Adrenal gland (tissue), 12 donors: Measurements from ENCODE around the gene PNPLA2. TPM values are rescaled to one million over a fixed set of nuclear protein-coding genes. Genes with fewer than 3 reads are reported as not detected.
A peak's percentile ranks its signal among the peaks of the same experiment; 100 is the strongest.

Experiments used
- DNase-seq, 7 donors: peaks; one replicate each; pipeline ENCODE4 v3.0.0-alpha.2; 2019 to 2020
- H3K27ac ChIP-seq, 5 donors: fragments of 200-600 bp; sonication (generic) in 4 of 5; 1 replicate in 3 of 5; 2 replicates in 2 of 5; pipeline versions ENCODE4 v1.5.1 to v1.8.0; 2016 to 2020; ENCODE audit warnings: mild to moderate bottlenecking in 1 of 5
- H3K27me3 ChIP-seq: fragments of 200-600 bp; 2 replicates; pipeline ENCODE4 v1.8.0; 2021
- H3K36me3 ChIP-seq, 2 donors: fragments of 200-600 bp; replicated peaks in 1 of 2; 1 replicate in 1 of 2; 2 replicates in 1 of 2; pipeline versions ENCODE4 v1.5.1 to v1.8.0; 2018 to 2022
- H3K4me1 ChIP-seq, 2 donors: fragments of 200-600 bp; replicated peaks in 1 of 2; 1 replicate in 1 of 2; 2 replicates in 1 of 2; pipeline versions ENCODE4 v1.5.1 to v1.8.0; 2018 to 2021
- H3K4me3 ChIP-seq, 4 donors: fragments of 200-600 bp; sonication (generic) in 3 of 4; one replicate each; pipeline ENCODE4 v1.5.1; 2016 to 2018
- H3K9me3 ChIP-seq, 3 donors: fragments of 200-600 bp; sonication (generic) in 1 of 3; replicated peaks in 1 of 3; 1 replicate in 2 of 3; 2 replicates in 1 of 3; pipeline versions ENCODE4 v1.5.1 to v1.8.0; 2016 to 2021
- CTCF ChIP-seq, 6 experiments: fragments of 450-650 bp in 4 of 6; fragments of 200-600 bp in 2 of 6; sonication (generic) in 1 of 6; IDR thresholded peaks; 1 replicate in 5 of 6; 2 replicates in 1 of 6; pipeline versions ENCODE4 v1.5.1 to v1.8.0; 2016 to 2021; ENCODE audit warnings: antibody characterized with exemption in 6 of 6, mild to moderate bottlenecking in 2 of 6, moderate library complexity in 1 of 6
- POLR2A ChIP-seq, 2 donors: fragments of 450-650 bp; IDR thresholded peaks; one replicate each; pipeline ENCODE4 v1.6.1; 2017; ENCODE audit warnings: antibody characterized with exemption in 2 of 2, mild to moderate bottlenecking in 2 of 2, moderate library complexity in 1 of 2
- WGBS, 4 donors: extraction: QIAGEN DNeasy Blood & Tissue Kit in 2 of 4; methylation state at CpG; one replicate each; pipeline versions ENCODE4 v1.1.5 to v1.1.7; 2013 to 2017; 5-methylcytosine and 5-hydroxymethylcytosine counted together
- intact Hi-C, 2 donors: fragments of 100-400 bp; cut with DNase I; formaldehyde crosslinking; loops; one replicate each; pipeline versions ENCODE4 v1.14.1 to v1.15.0; 2022 to 2023
- polyA plus RNA-seq, 3 donors: library from polyadenylated mRNA; stranded (reverse); fragments of 200-250 nt in 2 of 3; fragments of 350-450 nt in 1 of 3; fragmentation: Illumina TruSeq in 1 of 3; extraction: RNeasy Lipid Tissue Mini Kit (QIAGEN cat#74804) in 1 of 3; gene quantifications; one replicate each; pipeline ENCODE4 v1.2.3, GENCODE V29; 2013 to 2014
- total RNA-seq, 9 donors: library from RNA; depleted of rRNA in 4 of 9; stranded (reverse); fragments of >200 nt in 4 of 9; fragments of 120-200 nt in 1 of 9; fragmentation: NEBNext Ultra II Directional in 1 of 9; extraction: Animal tissue kit (Norgen Biotek cat#: 25700) in 1 of 9; gene quantifications; one replicate each; pipeline versions ENCODE4 v1.1.0 to v1.2.4, GENCODE V29; 2013 to 2023
- donor health status: healthy with polysubstance abuse.
- donor health status: Bipolar disorder and iron deficiency.
- donor health status: DM: yes; HTN: yes; CAD: no.
- donor health status: DM: no; HTN: no; CAD: no.
- donor health status: DM: no; HTN: no; CAD: no.
- donor health status: DM: yes; HTN: yes; CAD: no.

The PNPLA2 gene
- total and polyA plus RNA-seq, 12 donors = 24.1 to 403 (median 124) TPM

DNA sequence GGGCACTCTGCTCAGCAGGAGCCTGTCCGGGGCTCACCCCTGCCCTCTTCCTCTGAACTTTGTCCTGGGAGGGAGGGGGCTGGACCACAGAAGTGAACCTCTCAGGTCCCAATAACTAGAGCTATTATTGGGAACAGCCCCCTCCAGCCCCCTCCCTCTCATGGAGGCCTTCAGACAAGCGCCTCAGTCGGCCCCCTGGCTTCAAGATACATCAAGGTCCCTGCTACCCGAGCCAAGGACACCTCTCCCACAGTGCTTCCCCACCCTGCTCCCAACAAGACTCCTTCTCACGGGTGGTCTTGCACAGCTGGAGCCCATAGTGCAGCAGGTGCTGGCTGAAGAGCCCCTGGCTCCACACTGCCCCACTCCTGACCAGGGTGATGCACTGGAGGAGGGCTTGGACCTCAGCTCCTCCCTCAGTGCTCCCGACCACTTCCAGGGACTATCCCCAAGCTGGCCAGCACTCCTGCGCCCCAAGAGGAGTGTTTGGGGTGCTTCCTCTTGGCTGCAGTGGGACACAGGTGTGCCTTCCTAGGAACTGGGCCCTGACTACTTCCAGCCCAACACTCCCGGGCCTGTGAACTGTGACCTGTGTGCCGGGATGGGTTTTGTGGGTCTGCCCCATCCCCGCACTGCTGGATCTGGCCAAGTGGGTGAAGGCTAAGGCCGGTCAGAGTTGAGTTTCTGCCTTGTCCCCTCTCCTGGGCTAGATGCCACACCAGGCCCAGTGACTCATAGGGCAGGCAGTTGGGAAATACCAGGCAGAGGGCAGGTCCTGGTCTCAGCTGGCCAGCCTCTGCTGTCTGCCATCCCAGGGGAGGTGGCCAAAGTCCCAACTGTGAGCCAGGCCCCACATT is 2.2 kb downstream of the PNPLA2 start:
- DNase-seq = peak; percentile 90 to 97 (median 96)
- peak overlapping the region; percentile 31 to 98 (median 96) for H3K27ac ChIP-seq

GRCh38 chr11:821512-822371 is 3.0 kb downstream of the PNPLA2 start:
- DNase-seq = peak in 5 of 7 donors; percentile 53 to 77 (median 66)
- TF ChIP-seq POLR2A (IDR thresholded peaks at IDR 0.05) (no peak), CTCF (IDR thresholded peaks at IDR 0.05) (no peak)
- Histone ChIP-seq H3K27ac (peak overlapping the region; percentile 10 to 98 (median 94)), H3K4me3 (peak overlapping the region in 1 of 4 donors; percentile 78), H3K9me3 (no peaks in the 10 kb centered on the region), H3K27me3 (no peaks in the 10 kb centered on the region), H3K4me1 (peaks cover 34 to 38% of the 10 kb centered on the region in 2 donors), H3K36me3 (peaks cover 0 to 28% of the 10 kb centered on the region in 2 donors)
- WGBS, 4 donors = 36 to 54% (median 38%) methylated on average over 20 to 22 of the region's 22 CpGs
- intact Hi-C loops = no loop called here

More for the DNA sequence above, 2.2 kb downstream of the PNPLA2 start:
- no peak for TF ChIP-seq CTCF (IDR thresholded peaks at IDR 0.05)
- peak in 1 of 2 donors; percentile 32 for TF ChIP-seq POLR2A (IDR thresholded peaks at IDR 0.05)
- Histone ChIP-seq H3K36me3 (peaks cover 0 to 28% of the 10 kb centered on the region in 2 donors), H3K27me3 (no peaks in the 10 kb centered on the region), H3K9me3 (no peaks in the 10 kb centered on the region), H3K4me3 (peak overlapping the region in 3 of 4 donors; percentile 78 to 98 (median 91)), H3K4me1 (peaks cover 31 to 34% of the 10 kb centered on the region in 2 donors)
- WGBS, 4 donors = 13 to 27% (median 24%) methylated on average over 5 to 11 of the region's 11 CpGs
- intact Hi-C loops = no loop called here

DNA sequence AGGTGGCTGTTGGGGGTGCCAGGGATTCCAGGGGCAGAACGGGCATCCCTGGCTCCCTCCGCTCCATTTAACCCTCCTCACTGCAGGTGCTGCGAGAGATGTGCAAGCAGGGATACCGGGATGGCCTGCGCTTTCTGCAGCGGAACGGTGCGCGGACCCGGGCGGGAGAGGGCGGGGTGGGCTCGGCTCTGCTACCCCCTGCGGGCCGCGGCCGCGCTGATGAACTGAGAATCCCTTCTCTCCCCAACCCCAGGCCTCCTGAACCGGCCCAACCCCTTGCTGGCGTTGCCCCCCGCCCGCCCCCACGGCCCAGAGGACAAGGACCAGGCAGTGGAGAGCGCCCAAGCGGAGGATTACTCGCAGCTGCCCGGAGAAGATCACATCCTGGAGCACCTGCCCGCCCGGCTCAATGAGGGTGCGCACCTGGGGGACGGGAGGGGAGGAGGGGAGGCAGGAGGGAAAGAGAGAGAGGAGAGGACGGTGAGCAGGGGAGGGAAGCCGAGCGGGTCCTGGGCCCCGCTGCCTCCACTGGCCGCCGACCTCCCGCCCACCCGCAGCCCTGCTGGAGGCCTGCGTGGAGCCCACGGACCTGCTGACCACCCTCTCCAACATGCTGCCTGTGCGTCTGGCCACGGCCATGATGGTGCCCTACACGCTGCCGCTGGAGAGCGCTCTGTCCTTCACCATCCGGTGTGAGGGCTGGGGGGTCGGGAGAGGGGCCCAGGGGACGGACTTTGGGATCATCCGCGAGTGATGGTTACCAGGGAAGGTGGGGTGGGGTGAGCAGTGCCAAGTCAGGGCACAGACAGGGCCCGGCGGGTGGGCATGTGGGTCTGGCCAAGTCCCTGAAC is 5.0 kb downstream of the PNPLA2 start:
- DNase-seq = no peak
- Histone ChIP-seq H3K9me3 (no peaks in the 10 kb centered on the region), H3K27me3 (no peaks in the 10 kb centered on the region), H3K36me3 (peaks cover 0 to 28% of the 10 kb centered on the region in 2 donors), H3K4me1 (peaks cover 45 to 56% of the 10 kb centered on the region in 2 donors), H3K27ac (no peak overlapping the region), H3K4me3 (no peak overlapping the region)
- WGBS, 4 donors = 85 to 86% (median 85%) methylated on average over 16 to 53 of the region's 53 CpGs
- intact Hi-C loops = no loop called here
- no peak for TF ChIP-seq POLR2A (IDR thresholded peaks at IDR 0.05)
- TF ChIP-seq CTCF (IDR thresholded peaks at IDR 0.05) = no peak
